SH-SY5Y (cell line): ENCODE measurements around the gene CPXM1.

Experiments
- GATA2 ChIP-seq: IDR thresholded peaks from 2 replicates; pipeline ENCODE4 v1.6.1; 2011; ENCODE audit warnings: mild to moderate bottlenecking, low read depth, low read length
- GATA3 ChIP-seq: IDR thresholded peaks from 2 replicates; pipeline ENCODE4 v1.6.1; 2011; ENCODE audit warnings: low read depth, mild to moderate bottlenecking, low read length, moderate library complexity

CPXM1 gene

GRCh38 chr20:2815242-2815900 is 14.9 kb upstream of the CPXM1 start:
- TF ChIP-seq GATA3 = no peak
- TF ChIP-seq GATA2 = no peak

GRCh38 chr20:2814587-2815051 is 14.2 kb upstream of the CPXM1 start, which contains the start of gene C20orf141:
Gene C20orf141, plus strand, starts transcription at chr20:2814987. Its CDS starts 198 bp downstream, at chr20:2815185.
- TF ChIP-seq GATA3 = no peak
- no peak for TF ChIP-seq GATA2

GRCh38 chr20:2814076-2814475 is 13.6 kb upstream of the CPXM1 start:
- TF ChIP-seq GATA2 = no peak
- no peak for TF ChIP-seq GATA3

DNA sequence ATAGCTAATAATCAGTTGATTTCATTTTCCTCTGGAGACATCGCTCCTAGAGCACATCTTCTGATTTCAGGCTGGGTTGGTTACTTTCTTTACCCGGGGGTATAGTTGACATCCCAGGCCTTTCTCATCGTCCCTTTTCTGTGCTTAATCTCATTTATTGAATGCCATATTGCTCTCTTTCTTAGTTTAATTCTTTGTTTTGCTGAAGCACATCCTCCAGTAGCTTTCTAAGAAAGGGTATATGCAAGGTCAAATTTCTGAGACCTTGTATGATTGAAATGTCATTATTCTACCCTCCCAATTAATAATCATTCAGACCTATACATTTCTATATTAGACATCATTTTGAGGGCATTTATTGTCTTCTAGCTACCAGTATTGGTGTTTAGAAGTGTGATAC is 11.8 kb upstream of the CPXM1 start:
- no peak for TF ChIP-seq GATA2
- no peak for TF ChIP-seq GATA3

DNA sequence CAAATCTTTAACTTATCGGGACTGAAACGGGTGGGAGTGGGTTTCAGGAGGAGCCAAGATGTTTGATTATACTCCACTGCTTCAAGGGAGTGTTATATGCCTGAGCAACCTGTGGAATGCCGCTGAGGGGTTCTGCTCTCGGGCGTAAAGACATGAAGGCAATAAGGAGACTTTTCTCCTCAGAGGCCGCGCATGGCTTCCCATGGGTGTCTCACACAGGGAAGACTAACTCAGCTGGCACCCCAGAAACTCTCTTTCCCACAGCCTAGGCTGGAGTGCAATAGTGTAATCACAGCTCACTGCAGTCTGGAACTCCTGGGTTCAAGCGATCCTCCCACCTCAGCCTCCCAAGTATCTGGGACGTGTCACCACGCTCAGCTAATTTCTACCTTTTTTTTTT is 9.3 kb upstream of the CPXM1 start:
- TF ChIP-seq GATA2 (no peak), GATA3 (no peak)

GRCh38 chr20:2807019-2807418 is 6.6 kb upstream of the CPXM1 start:
- TF ChIP-seq GATA3 (no peak), GATA2 (no peak)

- TF ChIP-seq GATA2 (no peak), GATA3 (no peak)
Measured at GRCh38 chr20:2806351-2806701, 5.9 kb upstream of the CPXM1 start.

- TF ChIP-seq GATA3 (no peak), GATA2 (no peak)
Measured at GRCh38 chr20:2805689-2806350, 5.4 kb upstream of the CPXM1 start.

DNA sequence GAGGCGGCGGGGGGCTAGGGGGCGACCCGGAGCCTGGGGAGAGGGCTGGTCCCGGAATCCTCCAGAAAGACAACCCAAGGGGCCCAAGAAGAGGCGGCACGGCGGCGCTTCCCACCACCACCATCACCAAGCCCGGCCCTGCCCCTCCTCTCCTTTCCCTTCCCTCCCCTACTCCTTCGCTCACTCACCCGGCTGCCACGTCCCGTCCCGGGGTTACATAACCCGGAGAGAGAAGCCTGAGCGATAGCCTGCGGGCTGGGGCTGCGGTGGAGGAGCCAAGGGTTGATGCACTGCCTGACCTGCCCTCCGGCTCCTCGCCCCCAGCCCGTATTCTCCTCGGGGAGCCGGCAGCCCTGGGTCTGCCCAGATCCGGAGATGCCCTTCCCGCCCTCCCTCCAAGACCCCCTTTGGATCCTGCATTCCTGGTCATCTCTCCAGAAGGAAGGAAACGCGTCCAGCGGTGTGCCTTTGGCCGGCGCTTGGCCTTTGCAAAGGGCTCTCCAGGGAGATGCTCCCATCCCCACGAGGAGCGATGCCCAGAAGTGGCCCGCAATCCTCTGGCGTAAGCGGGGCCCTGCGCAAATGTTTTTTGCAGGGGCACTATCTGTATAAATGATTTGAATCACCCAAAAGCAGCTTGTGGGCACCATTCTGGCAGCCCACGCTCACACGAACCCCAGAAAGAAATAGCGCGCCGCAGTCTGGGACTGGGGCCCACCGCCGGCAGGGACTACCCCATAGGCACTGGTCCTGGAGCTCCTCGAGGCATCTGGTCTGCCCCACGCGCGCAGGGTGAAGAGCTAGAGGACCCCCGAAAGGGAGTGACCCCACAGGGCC is 4.6 kb upstream of the CPXM1 start:
- TF ChIP-seq GATA2 = no peak
- TF ChIP-seq GATA3 = no peak

DNA sequence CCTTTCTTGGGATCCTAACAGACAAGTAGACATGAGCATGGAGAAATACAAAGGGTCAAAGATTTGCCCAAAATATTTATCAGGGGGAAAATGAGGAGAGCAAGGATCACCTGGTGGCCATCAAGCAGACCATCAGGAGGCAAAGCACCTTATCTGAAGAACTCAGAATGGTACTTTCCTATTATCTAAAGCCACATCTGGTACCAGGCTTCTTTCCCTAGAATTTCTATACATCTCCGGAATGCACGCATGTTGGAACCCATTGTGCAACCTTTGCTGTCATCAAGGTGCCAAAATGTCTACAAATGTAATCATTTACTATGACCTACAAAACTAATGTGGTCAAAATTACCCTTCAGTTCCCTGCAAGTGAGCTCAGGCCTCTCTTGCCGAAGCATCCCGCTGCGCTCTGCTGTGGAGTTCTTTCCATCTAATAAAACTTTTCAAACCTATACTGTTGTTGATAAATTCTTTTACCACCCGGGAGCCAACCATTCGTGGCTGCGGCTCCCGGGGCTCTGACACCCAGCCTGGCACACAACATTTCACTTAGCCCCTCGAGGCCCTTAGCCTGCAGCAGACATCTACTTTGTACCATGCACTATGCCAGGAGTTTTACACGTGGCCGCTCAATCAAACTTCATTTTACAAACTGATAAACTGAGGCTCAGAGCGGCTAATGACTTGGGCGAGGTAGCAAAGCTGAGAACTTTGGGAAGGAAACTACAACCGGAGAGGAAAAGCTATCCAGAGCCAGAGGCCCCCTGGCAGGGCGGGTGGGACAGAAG is 3.8 kb upstream of the CPXM1 start:
- TF ChIP-seq GATA3 (no peak), GATA2 (no peak)

- TF ChIP-seq GATA2 = no peak
- TF ChIP-seq GATA3 = no peak
Measured at GRCh38 chr20:2801286-2801728, 880 bp upstream of the CPXM1 start.

DNA sequence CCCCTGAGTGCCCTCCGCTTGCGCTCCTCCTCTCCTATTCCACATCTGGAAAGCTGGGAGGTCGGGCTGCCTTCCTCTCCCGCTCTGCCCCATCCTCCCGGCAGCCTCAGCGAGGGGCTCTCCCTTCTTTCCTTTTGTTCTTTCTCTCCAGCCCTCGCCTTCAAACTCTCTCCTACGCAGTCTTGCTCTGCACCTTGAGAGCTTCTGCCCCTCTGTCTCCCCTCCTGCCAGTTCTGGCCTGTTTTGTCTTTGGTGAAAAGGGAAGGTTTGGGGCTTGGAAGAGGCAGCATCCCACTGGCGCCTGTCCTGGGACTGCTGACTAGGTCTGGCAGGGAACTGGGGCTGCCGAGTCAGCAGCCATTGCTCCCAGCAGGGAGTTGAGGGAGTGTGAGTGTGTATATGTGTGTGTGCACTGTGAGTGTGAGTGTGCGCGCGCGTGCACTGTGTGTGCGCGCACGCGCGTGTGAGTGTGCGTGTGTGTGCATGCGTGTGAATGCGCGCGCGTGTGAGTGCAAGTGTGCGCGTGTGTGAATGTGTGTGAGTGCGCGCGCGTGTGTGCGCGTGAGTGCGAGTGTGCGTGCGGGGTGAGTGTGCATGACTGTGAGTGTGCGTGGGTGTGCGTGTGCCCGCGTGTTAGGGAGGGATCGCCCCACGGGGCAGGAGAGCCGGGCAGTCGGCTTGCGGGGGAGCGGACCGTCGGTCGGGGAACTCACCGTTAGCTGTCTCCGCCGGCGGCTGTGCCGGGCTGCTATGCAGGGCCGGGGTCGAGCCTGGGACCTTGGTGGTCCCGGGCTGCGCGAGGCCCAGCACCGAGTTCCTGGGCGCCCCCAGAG is 523 bp downstream of the CPXM1 start:
- TF ChIP-seq GATA2 (no peak), GATA3 (no peak)

DNA sequence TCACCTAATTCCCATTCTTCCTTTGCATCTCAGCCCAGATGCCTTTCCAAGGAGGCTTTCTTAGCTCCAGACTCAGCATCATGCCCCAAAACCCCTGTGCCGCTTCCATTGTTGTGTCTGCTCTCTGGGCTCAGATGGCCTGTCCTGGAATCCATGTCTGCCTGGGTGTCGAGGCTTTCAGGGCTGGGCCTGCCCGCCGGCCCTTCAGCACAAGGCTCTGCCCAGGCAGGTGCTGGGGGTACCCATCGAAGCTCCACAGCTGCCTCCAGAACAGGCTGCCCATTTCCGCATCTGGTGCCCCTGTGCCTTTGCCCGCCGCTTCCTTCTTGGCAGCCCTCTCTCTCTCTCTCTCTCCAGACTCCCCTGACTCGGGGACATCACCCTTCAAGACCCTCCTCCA is 1.2 kb downstream of the CPXM1 start:
- TF ChIP-seq GATA3 = no peak
- TF ChIP-seq GATA2 = no peak

GRCh38 chr20:2798814-2799213 is 1.6 kb downstream of the CPXM1 start:
- TF ChIP-seq GATA3 (no peak), GATA2 (no peak)
